HEK293 (cell line): ENCODE measurements around the gene CUEDC1.

ENCODE experiments used
- CTCF ChIA-PET: fragments of 350-600 bp; formaldehyde crosslinking; extraction: SDS; loops from one replicate; lab custom pipeline; 2021; ENCODE audit warnings: antibody characterized with exemption; lab: Yijun Ruan, JAX
- POLR2A ChIA-PET: fragments of 300-600 bp; formaldehyde crosslinking; extraction: SDS; loops from one replicate; lab custom pipeline; 2020; ENCODE audit warnings: antibody characterized with exemption, inconsistent platforms; lab: Yijun Ruan, JAX
- H3K27ac ChIP-seq: fragments of 200-500 bp; sonication (Bioruptor generic); 2 replicates; pipeline ENCODE4 v1.5.1; 2014; ENCODE audit warnings: low read depth, low read length, control low read depth, inconsistent platforms; ENCODE audit errors: extremely low read depth
- H3K36me3 ChIP-seq, 2 experiments: fragments of 200-500 bp in 1 of 2; sonication (Bioruptor generic) in 1 of 2; 1 replicate in 1 of 2; 2 replicates in 1 of 2; pipeline ENCODE4 v1.5.1; 2014 to 2017; ENCODE audit warnings: inconsistent platforms in 2 of 2, low read length in 2 of 2; ENCODE audit not compliant: control insufficient read depth in 2 of 2, insufficient read depth in 1 of 2
- H3K4me1 ChIP-seq: fragments of 200-500 bp; sonication (Bioruptor generic); 2 replicates; pipeline ENCODE4 v1.5.1; 2014; ENCODE audit warnings: mild to moderate bottlenecking, low read length, inconsistent platforms; ENCODE audit not compliant: control insufficient read depth, insufficient read depth
- H3K4me3 ChIP-seq: 2 replicates; pipeline ENCODE4 v1.5.1; 2011; ENCODE audit warnings: low read depth, mild to moderate bottlenecking, control low read depth, low read length, moderate library complexity
- H3K9me3 ChIP-seq: fragments of 200-500 bp; sonication (Bioruptor generic); 2 replicates; pipeline ENCODE4 v1.5.1; 2014; ENCODE audit warnings: low read depth, low read length, inconsistent platforms; ENCODE audit not compliant: control insufficient read depth, insufficient read depth
- KLF7 ChIP-seq: fragments of 450-650 bp; formaldehyde crosslinking; IDR thresholded peaks from 2 replicates; pipeline ENCODE4 v1.5.1; 2016; ENCODE audit warnings: missing biosample characterization, missing genetic modification characterization, borderline replicate concordance
- MYNN ChIP-seq: fragments of 450-650 bp; formaldehyde crosslinking; IDR thresholded peaks from 2 replicates; pipeline ENCODE4 v1.5.1; 2016; ENCODE audit warnings: missing biosample characterization, missing genetic modification characterization, borderline replicate concordance
- PRDM2 ChIP-seq: fragments of 450-650 bp; formaldehyde crosslinking; IDR thresholded peaks from 2 replicates; pipeline ENCODE4 v1.5.1; 2016; ENCODE audit warnings: missing biosample characterization, missing genetic modification characterization, borderline replicate concordance
- REST ChIP-seq: fragments of 450-650 bp; formaldehyde crosslinking; IDR thresholded peaks from 2 replicates; pipeline ENCODE4 v1.5.1; 2016; ENCODE audit warnings: missing biosample characterization, missing genetic modification characterization
- YY2 ChIP-seq: fragments of 450-650 bp; formaldehyde crosslinking; IDR thresholded peaks from 2 replicates; pipeline ENCODE4 v1.5.1; 2016; ENCODE audit warnings: missing biosample characterization, missing genetic modification characterization
- ZBTB1 ChIP-seq: fragments of 450-650 bp; formaldehyde crosslinking; IDR thresholded peaks from 2 replicates; pipeline ENCODE4 v1.5.1; 2016; ENCODE audit warnings: missing biosample characterization, missing genetic modification characterization
- ZBTB26 ChIP-seq: fragments of 450-650 bp; formaldehyde crosslinking; optimal IDR thresholded peaks from 2 replicates; pipeline ENCODE3; 2016; ENCODE audit warnings: missing biosample characterization, mild to moderate bottlenecking, missing genetic modification characterization
- ZFHX2 ChIP-seq: fragments of 450-650 bp; formaldehyde crosslinking; conservative IDR thresholded peaks from 2 replicates; pipeline ENCODE4 v1.5.1; 2016; ENCODE audit warnings: missing biosample characterization, missing genetic modification characterization
- ZNF121 ChIP-seq: fragments of 450-650 bp; formaldehyde crosslinking; IDR thresholded peaks from 2 replicates; pipeline ENCODE4 v1.5.1; 2016; ENCODE audit warnings: missing biosample characterization, missing genetic modification characterization
- ZNF155 ChIP-seq: fragments of 450-650 bp; formaldehyde crosslinking; IDR thresholded peaks from 2 replicates; pipeline ENCODE4 v1.5.1; 2016; ENCODE audit warnings: missing biosample characterization, missing genetic modification characterization
- ZNF175 ChIP-seq: fragments of 450-650 bp; formaldehyde crosslinking; IDR thresholded peaks from 2 replicates; pipeline ENCODE4 v1.5.1; 2016; ENCODE audit warnings: missing biosample characterization, missing genetic modification characterization
- ZNF350 ChIP-seq: fragments of 450-650 bp; formaldehyde crosslinking; IDR thresholded peaks from 2 replicates; pipeline ENCODE4 v1.5.0; 2017; ENCODE audit warnings: missing biosample characterization, mild to moderate bottlenecking, missing genetic modification characterization
- ZNF416 ChIP-seq: fragments of 450-650 bp; formaldehyde crosslinking; IDR thresholded peaks from 2 replicates; pipeline ENCODE4 v1.5.1; 2016; ENCODE audit warnings: missing biosample characterization, missing genetic modification characterization
- ZNF530 ChIP-seq: fragments of 450-650 bp; formaldehyde crosslinking; IDR thresholded peaks from 2 replicates; pipeline ENCODE4 v1.5.1; 2016; ENCODE audit warnings: low read depth, missing biosample characterization, missing genetic modification characterization
- ZNF571 ChIP-seq: fragments of 450-650 bp; formaldehyde crosslinking; IDR thresholded peaks from 2 replicates; pipeline ENCODE4 v1.5.0; 2017; ENCODE audit warnings: missing biosample characterization, missing genetic modification characterization
- ZNF596 ChIP-seq: fragments of 450-650 bp; IDR thresholded peaks from 2 replicates; pipeline ENCODE4 v1.5.0; 2018; ENCODE audit warnings: missing biosample characterization, mild to moderate bottlenecking, missing genetic modification characterization, moderate library complexity
- ZNF600 ChIP-seq: fragments of 450-650 bp; formaldehyde crosslinking; IDR thresholded peaks from 2 replicates; pipeline ENCODE4 v1.5.1; 2016; ENCODE audit warnings: missing biosample characterization, missing genetic modification characterization
- ZNF658 ChIP-seq: fragments of 450-650 bp; formaldehyde crosslinking; IDR thresholded peaks from 2 replicates; pipeline ENCODE4; 2016; ENCODE audit warnings: missing biosample characterization, missing genetic modification characterization
- ZNF677 ChIP-seq: fragments of 450-650 bp; IDR thresholded peaks from 2 replicates; pipeline ENCODE4 v1.5.0; 2018; ENCODE audit warnings: missing biosample characterization, mild to moderate bottlenecking, missing genetic modification characterization, moderate library complexity
- ZNF707 ChIP-seq: fragments of 450-650 bp; formaldehyde crosslinking; IDR thresholded peaks from 2 replicates; pipeline ENCODE4 v1.5.1; 2016; ENCODE audit warnings: missing biosample characterization, missing genetic modification characterization
- ZNF768 ChIP-seq: fragments of 450-650 bp; formaldehyde crosslinking; IDR thresholded peaks from 2 replicates; pipeline ENCODE4 v1.5.1; 2018; ENCODE audit warnings: missing biosample characterization, mild to moderate bottlenecking, missing genetic modification characterization
- ZNF791 ChIP-seq: fragments of 450-650 bp; formaldehyde crosslinking; IDR thresholded peaks from 2 replicates; pipeline ENCODE4 v1.5.1; 2016; ENCODE audit warnings: missing biosample characterization, missing genetic modification characterization

The CUEDC1 gene

GRCh38 chr17:57968456-57968855, 13.2 kb upstream of the CUEDC1 start:
- no peak overlapping the region for H3K27ac ChIP-seq
- ChIA-PET CTCF (interaction anchor here (0.7 to 1.3 kb wide), 3 partner anchors 15 to 112 kb away, joined by 3 read pairs; no protein-coding TSS in a partner anchor), POLR2A (interaction anchor here (0.6 kb wide), 1 partner anchor 18 kb away, joined by 4 read pairs; no protein-coding TSS in a partner anchor)
- H3K4me3 ChIP-seq: no peak overlapping the region
- TF ChIP-seq ZNF600 (tag by site-specific recombination) (0 out of 2 replicates have a peak, but pooled peaks have one; percentile 23), KLF7 (no peak), YY2 (tag by site-specific recombination) (no peak)
- no peaks in the 10 kb centered on the region for H3K4me1 ChIP-seq
- peaks cover 7 to 17% of the 10 kb centered on the region in 2 experiments; a peak in 2 of 3 replicates for H3K36me3 ChIP-seq
- H3K9me3 ChIP-seq: no peaks in the 10 kb centered on the region

GRCh38 chr17:57966875-57967274, 11.7 kb upstream of the CUEDC1 start:
- Histone ChIP-seq H3K36me3 (peaks cover 0 to 5% of the 10 kb centered on the region in 2 experiments; a peak in 2 of 3 replicates), H3K4me3 (no peak overlapping the region), H3K27ac (no peak overlapping the region), H3K9me3 (no peaks in the 10 kb centered on the region), H3K4me1 (no peaks in the 10 kb centered on the region)
- TF ChIP-seq ZNF530 (tag by site-specific recombination) (no peak), ZNF121 (tag by site-specific recombination) (no peak), ZBTB26 (tag by site-specific recombination) (no peak), ZNF768 (tag by site-specific recombination) (no peak), ZNF677 (no peak), ZNF175 (tag by site-specific recombination) (no peak), PRDM2 (tag by site-specific recombination) (no peak), ZNF571 (tag by site-specific recombination) (no peak), ZFHX2 (tag by site-specific recombination) (no peak), MYNN (no peak), ZNF707 (tag by site-specific recombination) (no peak), ZNF791 (no peak), ZNF155 (tag by site-specific recombination) (no peak), ZNF416 (tag by site-specific recombination) (no peak), ZBTB1 (tag by site-specific recombination) (no peak), ZNF350 (tag by site-specific recombination) (no peak), ZNF658 (no peak), REST (no peak), ZNF596 (tag by site-specific recombination) (no peak)
- CTCF ChIA-PET: interaction anchor here (0.7 to 2.3 kb wide), 5 partner anchors 13 to 108 kb away, joined by 3 to 12 read pairs (median 5); no protein-coding TSS in a partner anchor
- POLR2A ChIA-PET: interaction anchor here (0.8 to 1.1 kb wide), 2 partner anchors 11 to 13 kb away, joined by 3 to 4 read pairs; partner anchors contain the start of gene CUEDC1
